GM12892 (cell line): ENCODE data around the gene TSC1.

Experiments used
- POLR2A ChIP-seq: IDR thresholded peaks from 2 replicates; pipeline ENCODE4 v1.6.1; 2011; ENCODE audit warnings: low read depth, low read length, control low read depth
- POLR2AphosphoS5 ChIP-seq: IDR thresholded peaks from 2 replicates; pipeline ENCODE4 v1.6.1; 2011; ENCODE audit warnings: low read depth, low read length, control low read depth

GRCh38 chr9:132862533-132862932, 81.9 kb downstream of the TSC1 start:
- no peak for TF ChIP-seq POLR2AphosphoS5
- TF ChIP-seq POLR2A: no peak
